Endothelial cell of umbilical vein (primary cell): ENCODE data around the gene IFT88. TPM values are rescaled to one million over a fixed set of nuclear protein-coding genes. Genes with fewer than 3 reads are reported as not detected.

ENCODE experiments used
- BruUV-seq: library from RNA; stranded (reverse); fragments of 400-500 nt; replicated peaks from 2 replicates; lab custom pipeline; 2021; lab: Mats Ljungman, UMichigan
- CTCF ChIA-PET: fragments of 300-600, 350-600 bp; sonication (Branson Sonifier 250); formaldehyde crosslinking; loops from one replicate; lab custom pipeline; 2021; ENCODE audit warnings: antibody characterized with exemption, inconsistent platforms; lab: Charles Lee
- POLR2A ChIA-PET: fragments of 300-600, 350-600 bp; sonication (Branson Sonifier 250); formaldehyde crosslinking; loops from one replicate; lab custom pipeline; 2021; ENCODE audit warnings: antibody characterized with exemption, inconsistent platforms; lab: Charles Lee
- DNase-seq: peaks from one replicate; pipeline ENCODE4 v3.0.0-alpha.2; 2011; ENCODE audit warnings: low read depth, low spot score
- FAIRE-seq: peaks from 2 replicates; lab custom pipeline; 2011; peaks lifted over from hg19 to GRCh38; lab: Jason Lieb, UNC
- H2AFZ ChIP-seq: 2 replicates; pipeline ENCODE4 v1.6.0; 2012; ENCODE audit warnings: low read depth, low read length, control low read depth, inconsistent platforms
- H3K27ac ChIP-seq: 2 replicates; pipeline ENCODE4 v1.5.1; 2011; ENCODE audit warnings: low read depth, mild to moderate bottlenecking, control low read depth, low read length, moderate library complexity; ENCODE audit not compliant: insufficient read depth
- H3K27me3 ChIP-seq, 2 experiments: 2 replicates each; pipeline versions ENCODE4 v1.6.0 to v1.6.1; 2011; ENCODE audit warnings: low read length in 2 of 2, mixed read lengths in 1 of 2; ENCODE audit not compliant: control insufficient read depth in 2 of 2, insufficient read depth in 2 of 2
- H3K36me3 ChIP-seq, 2 experiments: 2 replicates in 1 of 2; 3 replicates in 1 of 2; pipeline ENCODE4 v1.5.1; 2011; ENCODE audit warnings: low read length in 2 of 2, mild to moderate bottlenecking in 1 of 2, moderate library complexity in 1 of 2; ENCODE audit not compliant: control insufficient read depth in 2 of 2, insufficient read depth in 2 of 2; ENCODE audit errors: extremely low read depth in 1 of 2
- H3K4me1 ChIP-seq: 3 replicates; pipeline ENCODE4 v1.5.1; 2011; ENCODE audit warnings: mild to moderate bottlenecking, low read length; ENCODE audit not compliant: control insufficient read depth, insufficient read depth; ENCODE audit errors: extremely low read depth
- H3K4me2 ChIP-seq: 2 replicates; pipeline ENCODE4 v1.6.1; 2011; ENCODE audit warnings: low read length, control low read depth, mixed read lengths; ENCODE audit not compliant: insufficient read depth
- H3K4me3 ChIP-seq, 3 experiments: fragments of 200-600 bp in 1 of 3; sonication (generic), shearing (Covaris generic) in 1 of 3; replicated peaks in 1 of 3; 2 replicates each; pipeline ENCODE4 v1.5.1; 2011 to 2016; ENCODE audit warnings: control low read depth in 3 of 3, low read length in 3 of 3, mild to moderate bottlenecking in 2 of 3, inconsistent platforms in 1 of 3, low read depth in 1 of 3, moderate library complexity in 1 of 3; ENCODE audit not compliant: insufficient read depth in 1 of 3
- H3K79me2 ChIP-seq: 2 replicates; pipeline ENCODE4 v1.6.0; 2012; ENCODE audit warnings: low read length, inconsistent platforms; ENCODE audit not compliant: control insufficient read depth, insufficient read depth
- H3K9ac ChIP-seq: replicated peaks from 2 replicates; pipeline ENCODE3; 2011; ENCODE audit warnings: low read length, control low read depth; ENCODE audit not compliant: insufficient read depth; ENCODE audit errors: extremely low read depth
- H3K9me1 ChIP-seq: replicated peaks from 3 replicates; pipeline ENCODE4 v1.6.0; 2011; ENCODE audit warnings: mild to moderate bottlenecking, low read length; ENCODE audit not compliant: control insufficient read depth, insufficient read depth; ENCODE audit errors: extremely low read depth
- H3K9me3 ChIP-seq: replicated peaks from 2 replicates; pipeline ENCODE4 v1.5.1; 2012; ENCODE audit warnings: low read length, inconsistent platforms; ENCODE audit not compliant: control insufficient read depth, insufficient read depth
- H4K20me1 ChIP-seq: replicated peaks from 2 replicates; pipeline ENCODE3; 2011; ENCODE audit warnings: mild to moderate bottlenecking, low read length; ENCODE audit not compliant: control insufficient read depth, insufficient read depth; ENCODE audit errors: extremely low read depth
- EZH2 ChIP-seq: IDR thresholded peaks from 2 replicates; pipeline ENCODE4 v1.6.1; 2012; ENCODE audit warnings: borderline replicate concordance, low read depth, mild to moderate bottlenecking, moderate library complexity, low read length, inconsistent platforms; ENCODE audit not compliant: severe bottlenecking
- FOS ChIP-seq: IDR thresholded peaks from 2 replicates; pipeline ENCODE4 v1.6.1; 2011; ENCODE audit warnings: mild to moderate bottlenecking, low read length, moderate library complexity, borderline replicate concordance; ENCODE audit not compliant: insufficient read depth
- GATA2 ChIP-seq: IDR thresholded peaks from 2 replicates; pipeline ENCODE4 v1.7.0; 2011; ENCODE audit warnings: low read depth, mild to moderate bottlenecking, moderate library complexity, mixed read lengths, low read length; ENCODE audit not compliant: insufficient read length, insufficient read depth
- JUN ChIP-seq: IDR thresholded peaks from 2 replicates; pipeline ENCODE4 v1.6.1; 2011; ENCODE audit warnings: borderline replicate concordance, low read depth; ENCODE audit not compliant: insufficient read length, insufficient read depth
- MAX ChIP-seq: IDR thresholded peaks from 2 replicates; pipeline ENCODE4 v1.6.1; 2011; ENCODE audit not compliant: insufficient read depth, insufficient read length
- MYC ChIP-seq: IDR thresholded peaks from one replicate; pipeline ENCODE4 v1.6.1; 2011; ENCODE audit warnings: mild to moderate bottlenecking, low read depth, low read length
- POLR2A ChIP-seq: IDR thresholded peaks from 2 replicates; pipeline ENCODE4 v1.6.1; 2012; ENCODE audit warnings: low read depth, mild to moderate bottlenecking, control low read depth, low read length
- POLR2AphosphoS5 ChIP-seq: IDR thresholded peaks from 2 replicates; pipeline ENCODE4 v1.6.1; 2012; ENCODE audit warnings: low read depth, mild to moderate bottlenecking, control low read depth, low read length, moderate library complexity; ENCODE audit not compliant: insufficient read depth
- dilution Hi-C: fragments of 300-500 bp; cut with MboI; formaldehyde crosslinking; loops from one replicate; pipeline ENCODE4 v1.15.0; 2019; ENCODE audit warnings: low sequenced_read_pairs; ENCODE audit not compliant: extremely low pct_ligation_motif_present
- intact Hi-C: fragments of 100-400 bp; cut with micrococcal nuclease; formaldehyde crosslinking; loops from one replicate; pipeline ENCODE4 v1.10.0; 2022
- polyA plus RNA-seq, 4 experiments: library from polyadenylated mRNA; depleted of rRNA in 3 of 4; stranded (reverse) in 3 of 4; unstranded in 1 of 4; fragments of >200 nt; gene quantifications; 2 replicates each; pipeline versions ENCODE4 v1.2.1 to v1.2.3, GENCODE V29; 2011 to 2012; ENCODE audit warnings: missing spikeins in 1 of 4
- total RNA-seq: library from RNA; stranded (reverse); gene quantifications from 2 replicates; pipeline ENCODE4 v1.2.3, GENCODE V29; 2021
- TF ChIP-seq, protein P1 (sequence below), 2 donors: IDR thresholded peaks; 1 replicate in 1 of 2; 2 replicates in 1 of 2; pipeline ENCODE4 v1.5.1; 2011; ENCODE audit warnings: low read length in 2 of 2, mild to moderate bottlenecking in 2 of 2, moderate library complexity in 2 of 2, control low read depth in 1 of 2, inconsistent platforms in 1 of 2, low read depth in 1 of 2; ENCODE audit not compliant: insufficient read depth in 1 of 2; ENCODE audit errors: extremely low read depth in 1 of 2

IFT88 gene
- total and polyA plus RNA-seq, 2 donors (not counting 3 experiments of a cell fraction or from before 2014, with no cell fraction given) = 2.4 to 9.1 TPM

DNA sequence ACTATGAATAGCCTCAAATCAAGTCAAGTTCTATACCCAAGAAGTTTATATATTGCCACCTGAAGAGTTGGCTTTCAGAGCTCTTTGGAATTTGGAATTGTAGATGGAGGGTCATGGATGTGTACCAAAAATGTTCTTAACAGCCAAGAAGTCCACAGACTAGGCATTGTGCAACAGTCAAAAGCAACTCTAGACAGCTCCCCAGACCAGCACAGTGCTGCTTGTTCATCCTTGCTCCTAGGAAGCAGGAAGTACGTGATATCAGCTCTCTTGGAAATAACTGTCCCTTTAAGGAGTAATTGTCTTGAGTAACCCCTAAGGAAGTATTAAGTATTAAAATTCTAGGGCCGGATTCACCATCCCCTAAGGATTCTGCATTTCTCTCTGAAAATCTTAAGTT, 105.8 kb downstream of the IFT88 start:
- no peak overlapping the region for H3K9ac ChIP-seq
- no peaks in the 10 kb centered on the region for H3K9me3 ChIP-seq
- H3K27ac ChIP-seq = no peak overlapping the region
- dilution Hi-C loops = no loop called here
- ChIA-PET POLR2A (no interaction called here), CTCF (interaction anchor here (0.9 to 1.7 kb wide), 2 partner anchors 10 to 19 kb away, joined by 3 to 5 read pairs; no protein-coding TSS in a partner anchor)
- H3K27me3 ChIP-seq = no peaks in the 10 kb centered on the region
- BruUV-seq = no TSS peak
- H3K4me2 ChIP-seq = no peak overlapping the region
- H3K4me3 ChIP-seq = no peak overlapping the region
- no peaks in the 10 kb centered on the region for H3K4me1 ChIP-seq
- H3K36me3 ChIP-seq = no peaks in the 10 kb centered on the region
- FAIRE-seq (no peak), DNase-seq (no peak)
- no peak overlapping the region for H2AFZ ChIP-seq
- no peaks in the 10 kb centered on the region for H4K20me1 ChIP-seq
- TF ChIP-seq GATA2 (no peak), JUN (no peak), MYC (no peak), POLR2AphosphoS5 (no peak)
- no peaks in the 10 kb centered on the region for H3K9me1 ChIP-seq
- intact Hi-C loops = no loop called here
- H3K79me2 ChIP-seq = no peaks in the 10 kb centered on the region

DNA sequence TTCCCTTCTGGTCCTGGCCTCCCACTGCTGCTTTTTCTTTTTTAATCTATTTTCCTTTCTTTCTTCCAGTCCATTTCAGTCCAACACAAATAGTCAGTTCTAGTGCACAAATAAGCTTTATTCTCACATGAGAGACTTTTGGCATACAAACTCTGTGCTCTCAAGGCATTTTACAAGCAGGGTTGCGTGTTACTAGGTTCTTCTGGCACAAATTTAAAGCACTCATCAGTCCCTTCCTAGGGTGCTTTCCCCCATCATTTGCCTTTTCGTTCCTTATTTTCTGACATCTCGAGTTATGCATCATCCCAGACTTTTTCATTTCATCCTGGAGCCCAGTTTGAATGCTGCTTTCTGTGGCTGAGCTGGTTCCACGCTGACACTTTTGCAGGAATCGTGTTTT, 106.8 kb downstream of the IFT88 start:
- ChIA-PET POLR2A (no interaction called here), CTCF (no interaction called here)
- intact Hi-C loops (no loop called here), dilution Hi-C loops (no loop called here)
- Histone ChIP-seq H3K4me1 (no peaks in the 10 kb centered on the region), H4K20me1 (no peaks in the 10 kb centered on the region), H3K27ac (no peak overlapping the region), H3K36me3 (no peaks in the 10 kb centered on the region), H3K9me3 (no peaks in the 10 kb centered on the region), H3K79me2 (no peaks in the 10 kb centered on the region), H3K9ac (no peak overlapping the region), H3K9me1 (no peaks in the 10 kb centered on the region), H3K27me3 (no peaks in the 10 kb centered on the region), H2AFZ (no peak overlapping the region), H3K4me3 (no peak overlapping the region), H3K4me2 (no peak overlapping the region)
- no peak for TF ChIP-seq EZH2
- TF ChIP-seq GATA2 = no peak
- no peak for TF ChIP-seq MYC
- no peak for TF ChIP-seq POLR2A
- TF ChIP-seq, protein P1, sequence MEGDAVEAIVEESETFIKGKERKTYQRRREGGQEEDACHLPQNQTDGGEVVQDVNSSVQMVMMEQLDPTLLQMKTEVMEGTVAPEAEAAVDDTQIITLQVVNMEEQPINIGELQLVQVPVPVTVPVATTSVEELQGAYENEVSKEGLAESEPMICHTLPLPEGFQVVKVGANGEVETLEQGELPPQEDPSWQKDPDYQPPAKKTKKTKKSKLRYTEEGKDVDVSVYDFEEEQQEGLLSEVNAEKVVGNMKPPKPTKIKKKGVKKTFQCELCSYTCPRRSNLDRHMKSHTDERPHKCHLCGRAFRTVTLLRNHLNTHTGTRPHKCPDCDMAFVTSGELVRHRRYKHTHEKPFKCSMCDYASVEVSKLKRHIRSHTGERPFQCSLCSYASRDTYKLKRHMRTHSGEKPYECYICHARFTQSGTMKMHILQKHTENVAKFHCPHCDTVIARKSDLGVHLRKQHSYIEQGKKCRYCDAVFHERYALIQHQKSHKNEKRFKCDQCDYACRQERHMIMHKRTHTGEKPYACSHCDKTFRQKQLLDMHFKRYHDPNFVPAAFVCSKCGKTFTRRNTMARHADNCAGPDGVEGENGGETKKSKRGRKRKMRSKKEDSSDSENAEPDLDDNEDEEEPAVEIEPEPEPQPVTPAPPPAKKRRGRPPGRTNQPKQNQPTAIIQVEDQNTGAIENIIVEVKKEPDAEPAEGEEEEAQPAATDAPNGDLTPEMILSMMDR (IDR thresholded peaks at IDR 0.05; ENCODE audit: extremely low read depth in 1 of 2, insufficient read depth in 1 of 2, low read depth in 1 of 2, low read length in 2 of 2) = no peak
- TF ChIP-seq MAX = no peak
- TF ChIP-seq FOS = no peak
- TF ChIP-seq POLR2AphosphoS5 = no peak
- no peak for TF ChIP-seq JUN
- BruUV-seq = no TSS peak
- FAIRE-seq (no peak), DNase-seq (no peak)
